Activated CD4-positive, alpha-beta T cell treated with anti-CD3 and anti-CD28 coated beads for 36 hours (primary cell): ENCODE results near the gene FILIP1L. TPM values are rescaled to one million over a fixed set of nuclear protein-coding genes. Genes with fewer than 3 reads are reported as not detected.
"Not testable (repeated sequence)": the region's sequence is repeated elsewhere in the genome, so short reads cannot be mapped to it uniquely, and the experiment has no call there.

Experiments used
- ATAC-seq: fragments of 200-7000 bp; cut with Tn5 transposase; one replicate; pipeline ENCODE4 v1.10.0; 2021; ENCODE audit warnings: mild to moderate bottlenecking, moderate library complexity
- CTCF ChIA-PET: fragments of 350-600 bp; sonication (Branson Sonifier 250); formaldehyde crosslinking; loops from one replicate; lab custom pipeline; 2021; ENCODE audit warnings: antibody characterized with exemption; lab: Charles Lee
- POLR2A ChIA-PET: fragments of 350-600 bp; sonication (Branson Sonifier 250); formaldehyde crosslinking; loops from one replicate; lab custom pipeline; 2021; ENCODE audit warnings: antibody characterized with exemption, inconsistent platforms; lab: Charles Lee
- DNase-seq: peaks from one replicate; pipeline ENCODE4 v3.0.0-alpha.2; 2020
- H3K27ac Mint-ChIP-seq: one replicate; pipeline ENCODE4 v1.8.0; 2021; ENCODE audit warnings: mixed read lengths
- H3K27me3 Mint-ChIP-seq: one replicate; pipeline ENCODE4 v1.8.0; 2021; ENCODE audit warnings: mixed read lengths
- H3K36me3 Mint-ChIP-seq: one replicate; pipeline ENCODE4 v1.8.0; 2021; ENCODE audit warnings: low read depth, mixed read lengths
- H3K4me1 Mint-ChIP-seq: one replicate; pipeline ENCODE4 v1.8.0; 2021; ENCODE audit warnings: mixed read lengths
- H3K4me3 Mint-ChIP-seq: one replicate; pipeline ENCODE4 v1.8.0; 2021; ENCODE audit warnings: mild to moderate bottlenecking, moderate library complexity, mixed read lengths
- H3K9me3 Mint-ChIP-seq: one replicate; pipeline ENCODE4 v1.8.0; 2021; ENCODE audit warnings: low read depth, mixed read lengths
- intact Hi-C, 2 experiments: fragments of 100-400 bp; cut with DNase I in 1 of 2; cut with micrococcal nuclease in 1 of 2; formaldehyde crosslinking; loops; one replicate each; pipeline versions ENCODE4 v1.14.2 to v1.15.1; 2022 to 2024; cut with DNase I, micrococcal nuclease
- total RNA-seq, 2 experiments: library from RNA; stranded (reverse); gene quantifications; one replicate each; pipeline ENCODE4 v1.2.3, GENCODE V29; 2021

The FILIP1L gene
- total RNA-seq, 2 experiments from 2014 or later, result 0.11 TPM; not detected in 1

- POLR2A ChIA-PET, result no interaction called here
- peaks cover 14% of the 10 kb centered on the region for H3K4me1 Mint-ChIP-seq
- ATAC-seq (no peak), DNase-seq (no peak)
- peaks cover 4% of the 10 kb centered on the region for H3K36me3 Mint-ChIP-seq
- CTCF ChIA-PET, result interaction anchor here (1.0 to 1.1 kb wide), 2 partner anchors 13 to 29 kb away, joined by 3 to 4 read pairs; no protein-coding TSS in a partner anchor
- intact Hi-C loops, result no loop called here
- no peaks in the 10 kb centered on the region for H3K27me3 Mint-ChIP-seq
- H3K9me3 Mint-ChIP-seq, result no peaks in the 10 kb centered on the region
- no peak overlapping the region for H3K4me3 Mint-ChIP-seq
- no peak overlapping the region for H3K27ac Mint-ChIP-seq
Observed at GRCh38 chr3:99854756-99855298, 259.5 kb downstream of the FILIP1L start.

- CTCF ChIA-PET, result no interaction called here
- Mint-ChIP-seq H3K36me3 (peaks cover 4% of the 10 kb centered on the region), H3K27ac (no peak overlapping the region), H3K9me3 (no peaks in the 10 kb centered on the region), H3K27me3 (no peaks in the 10 kb centered on the region), H3K4me1 (peaks cover 16% of the 10 kb centered on the region), H3K4me3 (no peak overlapping the region)
- intact Hi-C loops, result no loop called here
- no peak for ATAC-seq
- POLR2A ChIA-PET, result no interaction called here
- no peak for DNase-seq
Observed at GRCh38 chr3:99852851-99853250, 261.4 kb downstream of the FILIP1L start.

GRCh38 chr3:99851955-99852354, 262.3 kb downstream of the FILIP1L start:
- POLR2A ChIA-PET, result no interaction called here
- H3K27me3 Mint-ChIP-seq, result no peaks in the 10 kb centered on the region
- H3K4me3 Mint-ChIP-seq, result no peak overlapping the region
- H3K9me3 Mint-ChIP-seq, result no peaks in the 10 kb centered on the region
- no peak for ATAC-seq
- peaks cover 14% of the 10 kb centered on the region for H3K4me1 Mint-ChIP-seq
- H3K36me3 Mint-ChIP-seq, result peaks cover 4% of the 10 kb centered on the region
- H3K27ac Mint-ChIP-seq, result no peak overlapping the region
- no peak for DNase-seq
- CTCF ChIA-PET, result no interaction called here
- intact Hi-C loops, result no loop called here

- Mint-ChIP-seq H3K27ac (no peak overlapping the region), H3K4me3 (no peak overlapping the region), H3K36me3 (peaks cover 4% of the 10 kb centered on the region), H3K9me3 (no peaks in the 10 kb centered on the region), H3K27me3 (no peaks in the 10 kb centered on the region), H3K4me1 (peaks cover 2% of the 10 kb centered on the region)
- intact Hi-C loops, result no loop called here
- CTCF ChIA-PET, result interaction anchor here (0.6 to 2.1 kb wide), 8 partner anchors 9 to 418 kb away, joined by 3 to 10 read pairs (median 4); no protein-coding TSS in a partner anchor
- POLR2A ChIA-PET, result no interaction called here
- DNase-seq, result no peak
- no peak for ATAC-seq
Observed at GRCh38 chr3:99850608-99851007, 263.7 kb downstream of the FILIP1L start.

GRCh38 chr3:99848433-99848832, 265.9 kb downstream of the FILIP1L start:
- peaks cover 14% of the 10 kb centered on the region for H3K4me1 Mint-ChIP-seq
- CTCF ChIA-PET, result no interaction called here
- intact Hi-C loops, result no loop called here

GRCh38 chr3:99846477-99847160, 267.7 kb downstream of the FILIP1L start:
- Mint-ChIP-seq H3K4me3 (no peak overlapping the region), H3K27me3 (no peaks in the 10 kb centered on the region), H3K9me3 (no peaks in the 10 kb centered on the region), H3K4me1 (peaks cover 14% of the 10 kb centered on the region), H3K27ac (no peak overlapping the region), H3K36me3 (no peaks in the 10 kb centered on the region)
- ChIA-PET CTCF (interaction anchor here (0.9 to 1.4 kb wide), 2 partner anchors 9 to 14 kb away, joined by 3 to 5 read pairs; no protein-coding TSS in a partner anchor), POLR2A (interaction anchor here (0.6 to 0.7 kb wide), 2 partner anchors 25 to 41 kb away, joined by 3 to 6 read pairs; no protein-coding TSS in a partner anchor)
- no peak for DNase-seq
- ATAC-seq, result no peak
- intact Hi-C loops, result no loop called here

More at GRCh38 chr3:99848433-99848832, 265.9 kb downstream of the FILIP1L start:
- ATAC-seq, result no peak
- no peaks in the 10 kb centered on the region for H3K27me3 Mint-ChIP-seq
- H3K4me3 Mint-ChIP-seq, result no peak overlapping the region
- POLR2A ChIA-PET, result no interaction called here
- no peak for DNase-seq
- no peaks in the 10 kb centered on the region for H3K9me3 Mint-ChIP-seq
- no peaks in the 10 kb centered on the region for H3K36me3 Mint-ChIP-seq
- no peak overlapping the region for H3K27ac Mint-ChIP-seq

GRCh38 chr3:99845999-99846398, 268.3 kb downstream of the FILIP1L start:
- ATAC-seq, result no peak
- H3K36me3 Mint-ChIP-seq, result no peaks in the 10 kb centered on the region
- DNase-seq, result no peak
- peaks cover 14% of the 10 kb centered on the region for H3K4me1 Mint-ChIP-seq
- no peaks in the 10 kb centered on the region for H3K9me3 Mint-ChIP-seq
- H3K27me3 Mint-ChIP-seq, result no peaks in the 10 kb centered on the region
- H3K27ac Mint-ChIP-seq, result no peak overlapping the region
- intact Hi-C loops, result no loop called here
- ChIA-PET POLR2A (no interaction called here), CTCF (interaction anchor here (1.4 kb wide), 1 partner anchor 15 kb away, joined by 3 read pairs; no protein-coding TSS in a partner anchor)
- no peak overlapping the region for H3K4me3 Mint-ChIP-seq

GRCh38 chr3:99845331-99845730, 269.0 kb downstream of the FILIP1L start:
- Mint-ChIP-seq H3K27me3 (no peaks in the 10 kb centered on the region), H3K36me3 (no peaks in the 10 kb centered on the region), H3K4me1 (peaks cover 14% of the 10 kb centered on the region), H3K4me3 (no peak overlapping the region), H3K9me3 (no peaks in the 10 kb centered on the region), H3K27ac (no peak overlapping the region)
- POLR2A ChIA-PET, result no interaction called here
- CTCF ChIA-PET, result interaction anchor here (1.3 kb wide), 1 partner anchor 13 kb away, joined by 7 read pairs; no protein-coding TSS in a partner anchor
- DNase-seq (no peak), ATAC-seq (no peak)
- intact Hi-C loops, result no loop called here

GRCh38 chr3:99843590-99844258, 270.6 kb downstream of the FILIP1L start:
- H3K9me3 Mint-ChIP-seq, result no peaks in the 10 kb centered on the region
- ATAC-seq, result no peak

GRCh38 chr3:99842826-99843589, 271.3 kb downstream of the FILIP1L start:
- Mint-ChIP-seq H3K36me3 (no peaks in the 10 kb centered on the region), H3K27ac (no peak overlapping the region), H3K4me3 (no peak overlapping the region), H3K4me1 (peaks cover 13% of the 10 kb centered on the region), H3K27me3 (no peaks in the 10 kb centered on the region), H3K9me3 (no peaks in the 10 kb centered on the region)
- no peak for ATAC-seq
- intact Hi-C loops, result no loop called here
- no peak for DNase-seq
- CTCF ChIA-PET, result interaction anchor here (0.6 to 1.5 kb wide), 4 partner anchors 11 to 293 kb away, joined by 3 to 5 read pairs (median 3); no protein-coding TSS in a partner anchor
- POLR2A ChIA-PET, result no interaction called here

More at GRCh38 chr3:99843590-99844258, 270.6 kb downstream of the FILIP1L start:
- H3K27me3 Mint-ChIP-seq, result no peaks in the 10 kb centered on the region
- H3K4me3 Mint-ChIP-seq, result no peak overlapping the region
- CTCF ChIA-PET, result interaction anchor here (1.0 to 1.5 kb wide), 6 partner anchors 10 to 291 kb away, joined by 3 to 7 read pairs (median 4); no protein-coding TSS in a partner anchor
- no peaks in the 10 kb centered on the region for H3K36me3 Mint-ChIP-seq
- POLR2A ChIA-PET, result interaction anchor here (0.6 kb wide), 1 partner anchor 658 kb away, joined by 7 read pairs; no protein-coding TSS in a partner anchor
- no peak for DNase-seq
- H3K27ac Mint-ChIP-seq, result no peak overlapping the region
- intact Hi-C loops, result no loop called here
- H3K4me1 Mint-ChIP-seq, result peaks cover 14% of the 10 kb centered on the region

- H3K27ac Mint-ChIP-seq, intact Hi-C loops, POLR2A ChIA-PET, ATAC-seq, DNase-seq, H3K36me3 Mint-ChIP-seq, H3K4me3 Mint-ChIP-seq, H3K27me3 Mint-ChIP-seq, H3K9me3 Mint-ChIP-seq: not testable (repeated sequence)
- peaks cover 11% of the 10 kb centered on the region for H3K4me1 Mint-ChIP-seq
- CTCF ChIA-PET, result interaction anchor here (0.8 kb wide), 1 partner anchor 8 kb away, joined by 3 read pairs; no protein-coding TSS in a partner anchor
Observed at GRCh38 chr3:99841949-99842348, 272.4 kb downstream of the FILIP1L start.
